Stimulated activated CD4-positive, alpha-beta T cell treated with anti-CD3 and anti-CD28 coated beads, Interleukin-15, amount 100 ng/mL, for 48 hours (primary cell): Measurements from ENCODE around the gene TPCN1.

ENCODE experiments used
- DNase-seq, 2 donors: peaks; one replicate each; pipeline ENCODE4 v3.0.0-alpha.2; 2020; ENCODE audit warnings: low read depth in 2 of 2

Gene TPCN1

DNA sequence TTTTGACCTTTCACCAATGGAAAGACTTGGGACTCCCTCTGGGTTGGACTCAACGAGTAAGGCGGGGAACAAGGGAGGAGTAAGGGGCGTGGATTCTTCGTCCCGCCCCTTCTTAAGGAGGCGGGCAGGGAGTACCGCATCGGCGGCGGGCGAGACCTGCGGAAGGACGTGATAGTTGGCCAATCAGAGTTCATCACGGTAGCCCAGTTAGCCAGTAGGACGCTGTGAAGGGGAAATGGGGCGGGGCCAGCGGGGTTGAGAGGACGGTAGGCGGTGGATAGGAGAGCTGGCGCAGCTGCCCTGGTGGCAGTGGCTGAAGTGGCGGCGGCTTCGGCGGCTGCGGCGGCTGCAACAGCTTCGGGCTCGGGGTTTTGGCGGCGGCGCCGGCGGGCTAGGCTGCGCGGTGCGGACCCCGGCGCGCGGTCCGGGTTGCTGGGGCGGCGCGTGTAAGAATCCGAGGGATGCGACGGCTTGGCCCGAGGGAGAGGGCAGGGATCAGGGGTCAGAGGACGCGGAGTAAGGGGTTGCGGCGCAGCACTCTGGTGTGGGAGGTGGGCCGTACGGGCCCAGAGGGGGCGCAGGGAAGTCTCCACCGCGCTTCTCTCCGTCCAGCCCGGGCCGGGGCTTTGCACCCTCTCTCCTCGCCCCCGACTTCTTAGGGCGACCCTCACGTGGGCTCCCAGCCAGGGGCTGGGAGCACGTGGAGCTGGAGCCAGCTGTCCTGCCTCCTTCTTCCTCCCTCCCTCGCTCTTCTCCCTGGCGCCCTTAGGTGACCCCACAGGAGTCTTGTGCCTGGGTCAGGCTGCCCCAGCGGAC, at the start of gene TPCN1:
Gene TPCN1 (plus strand): TSS at position 284 of the 816 bp plus-strand sequence. CDS start 5,389 bp downstream, outside the sequence.
- DNase-seq = peak; percentile 99 to 100

DNA sequence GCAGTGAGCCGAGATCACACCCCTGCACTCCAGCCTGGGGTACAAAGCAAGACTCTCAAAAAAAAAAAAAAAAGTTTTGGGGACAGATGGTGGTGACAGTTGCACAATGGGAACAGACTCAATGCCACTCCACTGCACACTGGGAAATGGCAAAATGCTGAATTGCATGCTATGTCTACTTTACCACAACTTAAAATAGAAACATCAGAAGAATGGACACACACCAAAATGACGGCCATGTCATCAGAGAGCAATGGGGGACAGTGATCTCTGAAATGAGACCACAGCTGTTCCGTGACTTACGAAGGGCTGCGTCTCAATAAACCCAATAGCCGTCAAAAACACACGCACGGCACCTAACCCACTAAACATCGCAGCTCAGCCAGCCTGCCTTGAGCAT, 49.7 kb upstream of the TPCN1 start:
- no peak for DNase-seq

DNA sequence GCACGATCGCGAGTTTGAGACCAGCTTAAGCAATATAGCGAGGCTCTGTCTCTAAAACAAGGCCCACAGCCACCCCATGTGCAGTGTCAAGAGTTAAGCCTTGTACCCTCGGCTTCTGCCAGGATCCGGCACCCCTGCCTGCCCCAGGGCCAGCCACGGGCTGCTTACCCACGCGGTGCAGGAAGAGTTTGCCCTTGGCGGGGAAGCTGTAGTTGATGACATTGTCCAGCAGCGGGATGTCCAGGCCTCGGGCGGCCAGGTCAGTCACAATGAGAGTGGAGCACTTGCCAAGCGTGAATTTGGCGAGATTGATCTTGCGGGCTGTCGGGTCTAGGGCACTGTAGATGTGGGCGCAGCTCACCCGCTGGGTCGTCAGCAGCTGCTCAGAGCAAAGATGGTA, 49.1 kb upstream of the TPCN1 start:
- DNase-seq = no peak

DNA sequence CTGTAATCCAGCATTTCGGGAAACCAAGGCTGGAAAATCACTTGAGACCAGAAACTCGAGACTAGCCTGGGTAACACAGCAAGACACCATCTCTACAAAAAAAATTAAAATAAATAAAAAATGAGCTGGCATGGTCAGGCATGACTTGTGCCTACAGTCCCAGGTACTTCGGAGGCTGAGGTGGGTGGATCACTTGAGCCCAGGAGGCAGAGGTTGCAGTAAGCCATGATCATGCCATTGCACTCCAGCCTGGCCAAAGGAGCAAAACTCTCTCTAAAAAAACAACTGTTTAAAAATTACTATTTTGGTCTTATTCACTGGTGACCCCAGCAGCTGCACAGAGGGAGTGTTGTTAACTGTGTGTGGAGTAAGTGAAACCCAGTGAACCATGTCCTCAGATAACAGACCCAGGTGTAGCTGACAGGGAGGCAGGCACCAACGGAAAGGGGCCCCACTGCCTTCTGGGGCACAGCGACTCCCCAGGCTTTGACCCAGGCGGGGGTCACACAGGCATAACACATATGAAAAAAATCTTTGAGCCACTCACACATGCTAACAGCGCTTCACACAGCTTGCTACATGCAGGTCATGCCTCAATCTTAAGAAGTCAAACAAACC, 48.1 kb upstream of the TPCN1 start:
- no peak for DNase-seq

- DNase-seq = peak; percentile 64 to 76
Measured at GRCh38 chr12:113174461-113175384, 46.5 kb upstream of the TPCN1 start.

DNA sequence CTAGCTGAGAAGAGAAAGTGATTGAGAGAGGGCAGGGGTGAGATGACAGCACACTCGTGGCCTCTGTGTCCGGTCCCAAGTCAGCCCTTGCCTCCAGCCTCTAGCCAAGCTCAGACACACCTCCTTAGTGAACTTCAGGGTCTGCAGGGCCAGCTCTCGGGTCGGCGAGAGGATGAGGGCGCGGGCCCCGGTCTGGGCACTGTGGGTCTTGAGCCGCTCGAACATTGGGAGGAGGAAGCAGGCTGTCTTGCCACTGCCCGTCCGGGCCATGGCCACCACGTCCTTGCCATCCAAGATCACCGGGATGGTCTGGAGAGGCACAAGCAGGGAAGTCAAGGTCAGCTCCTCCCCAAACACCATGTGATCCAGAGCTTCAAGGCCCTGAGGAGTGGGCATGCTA, 42.2 kb upstream of the TPCN1 start:
- DNase-seq = no peak

- DNase-seq = no peak
Measured at GRCh38 chr12:113180333-113180732, 40.9 kb upstream of the TPCN1 start.

GRCh38 chr12:113181975-113182374, 39.3 kb upstream of the TPCN1 start:
- DNase-seq = no peak

- no peak for DNase-seq
Measured at GRCh38 chr12:113183030-113183589, 38.2 kb upstream of the TPCN1 start.

DNA sequence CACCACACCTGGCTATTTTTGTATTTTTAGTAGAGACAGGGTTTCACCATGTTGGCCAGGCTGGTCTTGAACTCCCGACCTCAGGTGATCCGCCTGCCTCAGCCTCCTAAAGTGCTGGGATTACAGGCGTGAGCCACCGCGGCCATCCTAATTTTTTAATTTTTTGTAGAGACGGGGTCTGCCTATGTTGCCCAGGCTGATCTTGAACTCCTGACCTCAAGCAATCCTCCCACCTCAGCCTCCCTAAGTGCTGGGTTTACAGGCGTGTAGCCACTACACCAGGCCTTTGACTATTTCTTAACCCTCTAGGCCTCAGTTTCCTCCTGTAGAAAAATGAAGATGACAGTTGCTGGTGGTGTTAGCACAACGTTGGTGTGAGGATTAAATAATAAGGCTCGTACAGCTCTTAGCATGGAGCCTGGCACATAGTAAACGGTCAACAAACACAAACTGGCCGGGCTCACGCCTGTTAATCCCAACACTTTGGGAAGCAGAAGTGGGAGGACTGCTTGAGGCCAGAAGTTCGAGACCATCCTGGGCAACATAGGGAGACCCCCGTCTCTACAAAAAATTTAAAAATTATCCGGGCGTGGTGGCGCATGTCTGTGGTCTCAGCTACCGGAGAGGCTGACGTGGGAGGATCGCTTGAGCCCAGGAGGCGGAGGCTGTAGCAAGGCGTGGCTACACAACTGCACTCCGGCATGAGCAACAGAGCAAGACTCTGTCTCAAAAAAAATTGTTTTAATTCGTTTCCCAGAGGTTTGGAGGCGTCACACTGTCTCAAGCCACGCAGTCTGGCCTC, 37.0 kb upstream of the TPCN1 start:
- DNase-seq = no peak

DNA sequence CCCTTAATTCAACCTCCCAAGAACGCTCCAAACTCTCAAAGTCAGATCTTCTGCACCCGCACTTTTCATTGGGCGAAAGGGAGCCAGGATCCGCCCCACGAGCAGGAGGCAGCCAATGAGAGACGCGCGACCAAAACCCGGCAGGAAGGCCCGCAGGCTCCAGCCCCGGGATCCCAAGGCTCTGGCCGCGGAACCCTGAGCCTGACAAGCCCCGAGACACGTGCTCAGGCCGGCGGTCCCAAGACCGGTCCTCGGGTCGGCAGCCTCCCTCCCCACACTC, 36.4 kb upstream of the TPCN1 start:
- DNase-seq = peak; percentile 85 to 87

GRCh38 chr12:113185180-113186032, 35.9 kb upstream of the TPCN1 start, which contains the start of the genes DDX54 and RITA1:
Gene DDX54, minus strand, starts transcription at chr12:113185478. Its CDS starts 27 bp downstream, at chr12:113185451.
Gene RITA1, plus strand, starts transcription at chr12:113185721. Its CDS starts 1,026 bp downstream, at chr12:113186747.
- peak; percentile 62 to 78 for DNase-seq

DNA sequence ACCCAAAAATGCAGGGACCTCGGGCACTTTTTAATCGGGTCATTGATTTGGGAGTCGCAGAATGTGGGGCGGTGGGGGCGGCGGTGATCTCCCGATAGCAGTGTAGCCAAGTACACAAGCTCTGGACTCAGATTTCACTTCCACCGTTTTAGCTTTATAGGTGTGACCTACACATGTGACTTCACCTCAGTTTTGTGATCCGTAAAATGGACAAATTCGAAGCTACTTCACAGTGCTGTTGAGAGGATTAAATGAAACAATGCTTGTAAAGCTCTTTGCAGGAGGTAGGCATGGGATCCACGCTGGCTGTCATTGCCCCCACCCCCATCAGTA, 35.3 kb upstream of the TPCN1 start:
- DNase-seq = no peak

DNA sequence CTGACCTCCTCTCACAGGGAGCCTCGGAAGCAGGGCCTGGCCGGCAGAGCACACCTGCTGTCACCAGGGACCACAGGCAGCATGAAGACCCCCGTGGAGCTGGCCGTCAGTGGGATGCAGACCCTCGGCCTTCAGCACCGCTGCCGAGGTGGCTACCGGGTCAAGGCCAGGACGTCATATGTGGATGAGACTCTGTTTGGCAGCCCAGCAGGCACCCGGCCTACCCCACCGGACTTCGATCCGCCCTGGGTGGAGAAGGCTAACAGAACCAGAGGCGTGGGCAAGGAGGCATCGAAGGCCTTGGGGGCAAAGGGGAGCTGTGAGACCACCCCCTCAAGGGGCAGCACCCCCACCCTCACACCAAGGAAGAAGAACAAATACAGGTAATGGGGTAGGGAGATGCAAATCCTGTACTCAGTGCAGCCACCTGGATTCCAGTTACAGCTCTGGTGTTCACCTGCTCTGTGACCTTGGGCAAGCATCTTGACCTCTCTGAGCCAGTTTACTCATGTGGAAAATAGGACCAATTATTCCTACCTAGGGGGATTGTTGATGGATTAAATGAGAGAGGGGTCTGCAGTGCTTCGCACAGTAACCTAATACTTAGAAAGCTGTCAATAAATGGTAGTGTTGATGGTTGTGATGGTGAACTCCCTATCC, 34.5 kb upstream of the TPCN1 start:
- no peak for DNase-seq

DNA sequence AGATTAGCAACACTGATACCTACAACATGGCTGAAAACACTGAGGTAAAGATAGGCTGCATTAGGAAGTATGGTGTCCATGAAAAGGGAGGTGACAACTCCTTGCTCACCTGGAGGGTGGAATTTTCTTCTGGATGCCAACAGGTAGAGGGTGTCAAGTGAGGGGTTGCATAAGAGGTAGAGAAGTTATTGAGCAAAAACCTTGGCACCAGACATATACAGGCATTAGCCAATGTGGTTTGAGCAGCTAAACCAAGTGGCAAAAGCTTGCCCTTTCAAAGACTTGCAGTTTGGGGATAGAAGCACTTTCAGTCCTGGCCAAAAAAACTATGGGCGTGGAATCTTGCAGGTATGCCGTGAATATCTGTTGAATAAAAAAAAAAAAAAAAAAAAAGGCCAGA, 31.9 kb upstream of the TPCN1 start:
- no peak for DNase-seq

DNA sequence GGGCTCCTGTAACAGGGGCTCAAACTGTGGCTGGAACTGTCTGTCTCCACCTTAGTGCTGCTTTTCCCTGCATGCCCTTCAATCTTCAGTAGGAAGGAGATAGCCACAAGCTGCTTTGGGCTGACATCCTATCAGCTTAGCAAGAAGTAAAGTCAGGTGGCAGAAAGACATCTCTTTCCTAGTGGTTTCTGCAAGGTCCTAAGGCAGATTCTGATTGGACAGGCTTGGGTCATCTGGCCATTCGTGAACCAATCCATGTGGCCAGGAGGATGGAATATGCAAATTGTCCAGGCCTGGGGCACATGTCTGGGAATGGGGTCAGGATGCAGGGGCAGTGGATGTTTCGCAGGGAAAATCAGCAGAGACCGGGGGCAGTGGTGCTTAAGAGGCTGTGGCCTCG, 30.5 kb upstream of the TPCN1 start:
- DNase-seq = no peak

DNA sequence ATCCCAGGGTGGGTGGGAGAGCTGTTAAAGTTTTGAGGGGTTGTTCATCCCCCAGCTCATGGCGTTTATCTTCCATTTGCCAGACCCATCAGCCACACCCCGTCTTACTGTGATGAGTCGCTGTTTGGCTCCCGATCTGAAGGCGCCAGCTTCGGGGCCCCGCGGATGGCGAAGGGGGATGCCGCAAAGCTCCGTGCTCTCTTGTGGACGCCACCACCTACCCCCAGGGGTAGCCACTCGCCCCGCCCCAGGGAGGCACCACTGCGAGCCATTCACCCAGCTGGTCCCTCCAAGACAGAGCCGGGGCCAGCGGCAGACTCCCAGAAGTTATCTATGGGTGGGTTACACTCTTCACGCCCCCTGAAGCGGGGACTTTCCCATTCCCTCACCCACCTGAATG, 30.0 kb upstream of the TPCN1 start:
- no peak for DNase-seq

DNA sequence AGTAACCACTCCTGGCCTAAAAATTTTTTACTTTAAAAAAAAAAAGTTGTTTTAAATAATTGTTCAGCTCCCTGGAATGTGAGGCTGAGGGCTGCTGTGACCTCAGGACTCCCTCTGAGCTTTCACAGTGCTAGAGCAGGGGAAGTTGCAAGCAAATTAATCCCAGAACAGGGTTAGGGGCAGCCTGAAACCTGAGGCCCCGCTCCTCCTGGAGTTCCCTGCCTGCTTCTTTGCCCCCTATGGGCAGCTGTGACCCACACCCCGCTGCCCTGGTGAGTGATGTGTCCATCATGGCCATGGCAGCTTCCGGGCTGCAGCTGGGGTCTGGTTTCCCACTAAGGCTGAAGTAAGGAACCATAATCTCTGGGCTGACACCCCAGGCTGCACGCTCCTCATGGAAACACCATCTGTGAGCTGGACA, 26.3 kb upstream of the TPCN1 start:
- no peak for DNase-seq

- no peak for DNase-seq
Measured at GRCh38 chr12:113195598-113195997, 25.7 kb upstream of the TPCN1 start.

- no peak for DNase-seq
Measured at GRCh38 chr12:113196582-113196981, 24.7 kb upstream of the TPCN1 start.
